ENCODE results near the gene MAP4K4. TPM values are rescaled to one million over a fixed set of nuclear protein-coding genes. Genes with fewer than 3 reads are reported as not detected.

Gene MAP4K4
- total and polyA plus RNA-seq, 2 experiments from 2014 or later = 20.3 to 115 TPM

- H2AFZ ChIP-seq = no peak overlapping the region
- H3K79me2 ChIP-seq (ENCODE audit: insufficient read depth) = no peaks in the 10 kb centered on the region
- no peaks in the 10 kb centered on the region; the same call in 1 of the 2 replicates for H3K36me3 ChIP-seq (ENCODE audit: low read depth)
- H3K27ac ChIP-seq = no peak overlapping the region
- no peaks in the 10 kb centered on the region for H4K20me1 ChIP-seq (ENCODE audit: insufficient read depth)
- H3K4me2 ChIP-seq (ENCODE audit: unreplicated experiment) = no peak overlapping the region
- H3K4me1 ChIP-seq (ENCODE audit: insufficient read depth) = no peaks in the 10 kb centered on the region
- no peak overlapping the region for H3K4me3 ChIP-seq
- no peak for DNase-seq
- no peaks in the 10 kb centered on the region for H3K9me3 ChIP-seq (ENCODE audit: low read depth)
- H3K9me2 ChIP-seq (ENCODE audit: insufficient read depth) = no peaks in the 10 kb centered on the region
- peaks cover 66% of the 10 kb centered on the region for H3F3A ChIP-seq (ENCODE audit: insufficient read depth)
- TF ChIP-seq EZH2phosphoT487 (IDR thresholded peaks at IDR 0.05; ENCODE audit: insufficient read depth, low read depth) = no peak
- no peak for TF ChIP-seq EZH2 (IDR thresholded peaks at IDR 0.05; ENCODE audit: insufficient read depth, poor library complexity, severe bottlenecking)
- WGBS, 2 experiments (ENCODE audit: low coverage in 1 of 2, low lambda C conversion rate in 2 of 2, missing lambda C conversion rate in 2 of 2) = 84 to 85% methylated on average over 2 of the region's 2 CpGs
- in situ Hi-C loops (cut with MboI) = loop anchor here (25.0 kb wide), 1 partner anchor 535 kb away; no protein-coding TSS in a partner anchor
- H3K9ac ChIP-seq = no peak overlapping the region
- H3K27me3 ChIP-seq (replicated peaks; ENCODE audit: insufficient read depth) = no peaks in the 10 kb centered on the region
Measured at GRCh38 chr2:101902169-101902568, 204.7 kb downstream of the MAP4K4 start.

- no peak for TF ChIP-seq EZH2 (IDR thresholded peaks at IDR 0.05; ENCODE audit: insufficient read depth, poor library complexity, severe bottlenecking)
- no peak for TF ChIP-seq EZH2phosphoT487 (IDR thresholded peaks at IDR 0.05; ENCODE audit: insufficient read depth, low read depth)
- Histone ChIP-seq H3K36me3 (ENCODE audit: low read depth) (no peaks in the 10 kb centered on the region), H3K4me3 (no peak overlapping the region), H3K27ac (no peak overlapping the region), H3F3A (ENCODE audit: insufficient read depth) (peaks cover 44% of the 10 kb centered on the region), H3K9me3 (ENCODE audit: low read depth) (peaks cover under 1% of the 10 kb centered on the region), H3K9ac (no peak overlapping the region), H3K79me2 (ENCODE audit: insufficient read depth) (no peaks in the 10 kb centered on the region), H4K20me1 (ENCODE audit: insufficient read depth) (no peaks in the 10 kb centered on the region), H2AFZ (no peak overlapping the region), H3K27me3 (replicated peaks; ENCODE audit: insufficient read depth) (no peaks in the 10 kb centered on the region), H3K4me2 (ENCODE audit: unreplicated experiment) (no peak overlapping the region), H3K4me1 (ENCODE audit: insufficient read depth) (no peaks in the 10 kb centered on the region), H3K9me2 (ENCODE audit: insufficient read depth) (no peaks in the 10 kb centered on the region)
- DNase-seq = no peak
- 40 to 67% methylated on average over 1 of the region's 1 CpG for WGBS, 2 experiments (ENCODE audit: low coverage in 1 of 2, low lambda C conversion rate in 2 of 2, missing lambda C conversion rate in 2 of 2)
- in situ Hi-C loops (cut with MboI) = loop anchor here (25.0 kb wide), 1 partner anchor 532 kb away; no protein-coding TSS in a partner anchor
Measured at GRCh38 chr2:101904916-101905315, 207.4 kb downstream of the MAP4K4 start.

DNA sequence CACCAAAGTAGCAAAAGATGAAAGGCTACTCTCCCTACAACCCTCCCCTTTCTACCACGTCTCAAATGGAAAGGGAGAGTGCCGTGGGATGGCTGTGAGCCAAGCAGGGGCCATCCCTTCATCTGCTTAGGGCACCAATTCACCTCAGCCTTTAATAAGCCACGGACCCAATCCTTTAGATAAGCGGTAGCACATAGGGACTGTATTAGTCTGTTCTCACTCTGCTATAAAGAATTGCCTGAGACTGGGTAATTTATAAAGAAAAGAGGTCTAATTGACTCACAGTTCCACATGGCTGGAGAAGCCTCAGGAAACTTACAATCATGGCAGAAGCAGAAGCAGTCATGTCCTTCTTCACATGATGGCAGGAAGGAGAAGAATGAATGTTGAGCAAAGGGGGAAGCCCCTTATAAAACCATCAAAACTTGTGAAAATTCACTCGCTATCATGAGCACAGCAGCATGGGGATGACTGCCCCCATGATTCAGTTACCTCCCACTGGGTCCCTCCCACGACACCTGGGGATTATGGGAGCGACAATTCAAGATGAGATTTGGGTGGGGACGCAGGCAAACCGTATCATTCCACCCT lies 208.3 kb downstream of the MAP4K4 start:
- 76 to 77% methylated on average over 9 of the region's 9 CpGs for WGBS, 2 experiments (ENCODE audit: low coverage in 1 of 2, low lambda C conversion rate in 2 of 2, missing lambda C conversion rate in 2 of 2)
- Histone ChIP-seq H2AFZ (no peak overlapping the region), H3F3A (ENCODE audit: insufficient read depth) (peaks cover 35% of the 10 kb centered on the region), H3K27me3 (replicated peaks; ENCODE audit: insufficient read depth) (no peaks in the 10 kb centered on the region), H3K4me2 (ENCODE audit: unreplicated experiment) (no peak overlapping the region), H3K9ac (no peak overlapping the region), H3K36me3 (ENCODE audit: low read depth) (no peaks in the 10 kb centered on the region), H3K4me3 (no peak overlapping the region), H3K27ac (no peak overlapping the region), H3K9me3 (ENCODE audit: low read depth) (peaks cover 6% of the 10 kb centered on the region), H3K4me1 (ENCODE audit: insufficient read depth) (no peaks in the 10 kb centered on the region), H3K9me2 (ENCODE audit: insufficient read depth) (no peaks in the 10 kb centered on the region), H3K79me2 (ENCODE audit: insufficient read depth) (no peaks in the 10 kb centered on the region), H4K20me1 (ENCODE audit: insufficient read depth) (no peaks in the 10 kb centered on the region)
- in situ Hi-C loops (cut with MboI) = loop anchor here (25.0 kb wide), 1 partner anchor 531 kb away; no protein-coding TSS in a partner anchor
- DNase-seq = no peak
- no peak for TF ChIP-seq EZH2phosphoT487 (IDR thresholded peaks at IDR 0.05; ENCODE audit: insufficient read depth, low read depth)
- TF ChIP-seq EZH2 (IDR thresholded peaks at IDR 0.05; ENCODE audit: insufficient read depth, poor library complexity, severe bottlenecking) = no peak

GRCh38 chr2:101909760-101910159 lies 212.3 kb downstream of the MAP4K4 start:
- 92 to 100% methylated on average over 1 of the region's 1 CpG for WGBS, 2 experiments (ENCODE audit: low coverage in 1 of 2, low lambda C conversion rate in 2 of 2, missing lambda C conversion rate in 2 of 2)
- TF ChIP-seq EZH2phosphoT487 (IDR thresholded peaks at IDR 0.05; ENCODE audit: insufficient read depth, low read depth) = no peak
- TF ChIP-seq EZH2 (IDR thresholded peaks at IDR 0.05; ENCODE audit: insufficient read depth, poor library complexity, severe bottlenecking) = no peak
- no peaks in the 10 kb centered on the region for H4K20me1 ChIP-seq (ENCODE audit: insufficient read depth)
- H3K9ac ChIP-seq = no peak overlapping the region
- H3K9me2 ChIP-seq (ENCODE audit: insufficient read depth) = no peaks in the 10 kb centered on the region
- no peaks in the 10 kb centered on the region for H3K4me1 ChIP-seq (ENCODE audit: insufficient read depth)
- no peak overlapping the region for H3K4me2 ChIP-seq (ENCODE audit: unreplicated experiment)
- H3K27ac ChIP-seq = no peak overlapping the region
- no peaks in the 10 kb centered on the region for H3K27me3 ChIP-seq (replicated peaks; ENCODE audit: insufficient read depth)
- peaks cover 7% of the 10 kb centered on the region for H3F3A ChIP-seq (ENCODE audit: insufficient read depth)
- no peaks in the 10 kb centered on the region for H3K36me3 ChIP-seq (ENCODE audit: low read depth)
- H3K79me2 ChIP-seq (ENCODE audit: insufficient read depth) = no peaks in the 10 kb centered on the region
- in situ Hi-C loops (cut with MboI) = loop anchor here (25.0 kb wide), 1 partner anchor 528 kb away; no protein-coding TSS in a partner anchor
- no peak for DNase-seq
- no peak overlapping the region for H2AFZ ChIP-seq
- H3K4me3 ChIP-seq = no peak overlapping the region
- H3K9me3 ChIP-seq (ENCODE audit: low read depth) = peaks cover 6% of the 10 kb centered on the region

Measured in GM23248 (cell line).